ENCODE results near the gene SERTAD2. TPM values are rescaled to one million over a fixed set of nuclear protein-coding genes. Genes with fewer than 3 reads are reported as not detected.

The SERTAD2 gene
- total RNA-seq, 2 donors from 2014 or later = 15.6 to 23.9 TPM

DNA sequence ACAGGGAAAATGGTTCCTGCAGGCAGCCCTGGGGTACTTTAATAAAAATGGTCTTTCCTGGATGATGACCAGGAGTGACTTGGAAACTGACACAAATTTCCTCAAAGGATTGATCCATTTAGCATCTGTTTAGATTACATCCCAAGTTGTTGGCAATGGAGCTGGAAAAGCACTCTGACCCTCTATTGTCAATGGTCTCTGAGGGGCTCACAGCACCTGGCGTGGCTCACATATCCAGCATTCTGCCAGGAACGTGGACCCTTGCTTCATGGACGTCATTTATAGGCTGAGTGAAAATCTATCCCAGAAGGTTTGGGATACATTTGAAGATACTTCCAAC is 43.8 kb downstream of the SERTAD2 start:
- ATAC-seq (no peak), DNase-seq (ENCODE audit: low spot score) (peak; percentile 18)
- peak overlapping the region in 1 of 2 donors; percentile 37 for H3K27ac Mint-ChIP-seq
- peak overlapping the region; percentile 34 for H3K4me3 Mint-ChIP-seq
- no peaks in the 10 kb centered on the region for H3K36me3 Mint-ChIP-seq
- H3K4me1 Mint-ChIP-seq (ENCODE audit: low read depth in 2 of 2) = peaks cover 18 to 27% of the 10 kb centered on the region in 2 donors
- no peaks in the 10 kb centered on the region for H3K27me3 Mint-ChIP-seq
- H3K9me3 Mint-ChIP-seq = no peaks in the 10 kb centered on the region

DNA sequence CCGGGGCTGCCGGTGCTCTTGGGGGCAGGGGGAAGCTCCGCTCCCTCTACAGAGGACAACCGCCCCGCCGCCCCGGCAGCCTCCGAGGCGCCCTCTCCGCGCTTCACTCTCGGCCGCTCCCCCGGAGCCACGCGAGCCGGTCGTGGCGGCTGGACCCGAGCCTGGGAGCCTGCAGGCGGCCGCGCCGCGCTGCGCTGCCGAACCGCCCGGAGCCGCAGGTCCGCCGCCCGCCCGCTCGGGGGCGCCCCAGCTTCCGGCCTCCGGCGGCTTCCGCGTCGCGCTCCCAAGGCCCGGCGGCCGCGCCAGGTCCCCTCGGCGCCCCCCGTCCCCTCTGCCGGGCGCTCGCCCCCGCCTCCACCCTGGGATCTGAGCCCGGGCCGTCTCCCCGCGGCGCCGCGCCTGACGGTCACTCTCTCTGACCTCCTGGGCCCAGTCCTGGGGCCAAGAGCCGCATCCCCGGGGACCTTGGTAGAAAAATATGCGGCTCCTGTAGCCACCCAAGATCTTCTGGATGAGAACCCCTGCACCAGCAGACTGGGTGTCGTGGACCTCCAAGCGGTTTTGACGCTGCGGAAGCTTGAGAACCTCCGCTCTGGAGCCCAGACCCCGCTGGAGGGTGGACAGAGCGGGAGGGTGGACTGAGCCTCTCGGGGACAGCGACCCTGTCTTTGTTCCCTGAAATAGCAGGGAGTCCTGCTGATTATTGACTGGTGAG is 44.3 kb downstream of the SERTAD2 start:
- peak overlapping the region in 1 of 2 donors; percentile 37 for H3K27ac Mint-ChIP-seq
- ATAC-seq (peak; percentile 80 to 84), DNase-seq (ENCODE audit: low spot score) (peak; percentile 79)
- H3K9me3 Mint-ChIP-seq = no peaks in the 10 kb centered on the region
- H3K27me3 Mint-ChIP-seq = no peaks in the 10 kb centered on the region
- H3K4me3 Mint-ChIP-seq = peak overlapping the region; percentile 34
- H3K4me1 Mint-ChIP-seq (ENCODE audit: low read depth in 2 of 2) = peaks cover 18 to 27% of the 10 kb centered on the region in 2 donors
- no peaks in the 10 kb centered on the region for H3K36me3 Mint-ChIP-seq

DNA sequence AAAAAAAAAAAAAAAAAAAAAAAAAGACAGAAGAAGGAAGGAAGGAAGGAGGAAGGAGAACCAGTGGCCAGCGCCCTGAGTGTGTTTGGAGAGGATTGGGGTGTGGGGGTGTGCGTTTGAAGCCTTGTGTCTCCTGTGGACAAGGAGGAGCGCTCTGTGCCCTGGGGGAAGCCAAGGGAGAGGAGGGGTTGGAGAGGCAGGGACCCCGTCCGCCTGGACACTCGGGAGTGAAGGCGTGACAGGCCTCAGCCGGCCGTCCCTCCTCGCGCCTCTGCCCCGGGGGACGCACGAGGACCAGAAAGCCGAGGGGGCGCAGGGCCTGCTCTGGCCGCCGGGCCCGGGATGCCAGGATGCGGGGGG is 44.9 kb downstream of the SERTAD2 start:
- ATAC-seq (peak in 1 of 2 donors; percentile 14), DNase-seq (ENCODE audit: low spot score) (no peak)
- Mint-ChIP-seq H3K9me3 (no peaks in the 10 kb centered on the region), H3K27ac (peak overlapping the region; percentile 62 to 73), H3K4me3 (peak overlapping the region; percentile 74), H3K36me3 (no peaks in the 10 kb centered on the region), H3K27me3 (no peaks in the 10 kb centered on the region), H3K4me1 (ENCODE audit: low read depth in 2 of 2) (peaks cover 18 to 27% of the 10 kb centered on the region in 2 donors)

DNA sequence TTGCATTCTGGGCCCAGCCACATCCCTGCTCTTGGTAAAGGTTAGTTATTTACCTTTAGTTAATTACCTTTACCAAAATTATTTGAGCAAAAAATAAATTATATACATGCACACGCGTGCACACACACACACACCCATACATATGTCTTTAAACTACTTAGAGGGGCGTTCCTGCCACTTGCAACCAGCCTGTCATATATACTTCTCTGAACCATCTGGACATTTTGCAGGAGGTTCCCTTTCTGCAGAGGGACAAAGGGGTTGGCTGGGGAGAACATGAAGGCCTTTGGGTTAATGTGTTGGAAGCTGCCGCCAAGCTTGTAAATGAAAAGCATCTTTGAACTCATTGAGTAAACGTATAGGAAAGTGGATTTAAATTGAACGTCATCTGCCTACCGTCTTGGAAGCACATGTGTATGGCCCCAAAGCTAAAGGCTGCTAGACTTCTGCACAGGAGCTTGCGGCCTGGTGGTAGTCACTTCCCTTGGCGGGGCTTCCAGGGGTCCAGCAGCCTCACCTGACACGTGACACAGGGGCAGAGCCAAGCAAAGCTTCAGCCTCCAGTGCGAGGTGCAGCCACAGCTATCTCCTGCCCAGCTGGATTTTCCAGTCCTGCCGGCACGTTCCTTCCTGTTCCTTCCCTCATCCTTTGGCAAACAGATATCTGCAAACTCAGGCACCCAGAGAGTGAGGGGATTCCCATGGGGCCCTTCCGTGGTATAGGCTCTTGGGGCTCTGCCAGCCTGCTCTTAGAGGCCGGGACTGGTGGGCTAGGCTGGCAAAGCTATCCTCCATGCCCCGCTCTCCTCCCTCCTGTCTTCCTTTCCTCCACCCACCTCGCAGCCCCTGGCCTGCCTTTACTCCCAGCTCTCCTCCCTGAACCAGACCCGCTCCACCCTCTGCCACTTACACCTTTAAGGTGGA is 46.1 kb downstream of the SERTAD2 start:
- Mint-ChIP-seq H3K27ac (peak overlapping the region; percentile 62 to 73), H3K27me3 (no peaks in the 10 kb centered on the region), H3K36me3 (no peaks in the 10 kb centered on the region), H3K4me1 (ENCODE audit: low read depth in 2 of 2) (peaks cover 18 to 27% of the 10 kb centered on the region in 2 donors), H3K4me3 (peak overlapping the region; percentile 74), H3K9me3 (no peaks in the 10 kb centered on the region)
- no peak for ATAC-seq
- DNase-seq (ENCODE audit: low spot score) = peak; percentile 55

- peak overlapping the region; percentile 65 for H3K4me3 Mint-ChIP-seq
- H3K27ac Mint-ChIP-seq = peak overlapping the region; percentile 54 to 56
- H3K9me3 Mint-ChIP-seq = no peaks in the 10 kb centered on the region
- no peaks in the 10 kb centered on the region for H3K36me3 Mint-ChIP-seq
- DNase-seq (ENCODE audit: low spot score) (peak; percentile 92), ATAC-seq (peak; percentile 96 to 97)
- peaks cover 18 to 27% of the 10 kb centered on the region in 2 donors for H3K4me1 Mint-ChIP-seq (ENCODE audit: low read depth in 2 of 2)
- no peaks in the 10 kb centered on the region for H3K27me3 Mint-ChIP-seq
Observed at GRCh38 chr2:64606479-64607363, 47.0 kb downstream of the SERTAD2 start.

- Mint-ChIP-seq H3K36me3 (no peaks in the 10 kb centered on the region), H3K4me1 (ENCODE audit: low read depth in 2 of 2) (peaks cover 18 to 27% of the 10 kb centered on the region in 2 donors), H3K27me3 (no peaks in the 10 kb centered on the region), H3K9me3 (no peaks in the 10 kb centered on the region), H3K4me3 (peak overlapping the region; percentile 65), H3K27ac (peak overlapping the region; percentile 54 to 56)
- DNase-seq (ENCODE audit: low spot score) = no peak
- ATAC-seq = no peak
Observed at GRCh38 chr2:64605991-64606478, 47.7 kb downstream of the SERTAD2 start.

- Mint-ChIP-seq H3K4me1 (ENCODE audit: low read depth in 2 of 2) (peaks cover 18 to 27% of the 10 kb centered on the region in 2 donors), H3K27me3 (no peaks in the 10 kb centered on the region), H3K36me3 (no peaks in the 10 kb centered on the region), H3K9me3 (no peaks in the 10 kb centered on the region), H3K4me3 (no peak overlapping the region), H3K27ac (peak overlapping the region in 1 of 2 donors; percentile 52)
- ATAC-seq (no peak), DNase-seq (ENCODE audit: low spot score) (no peak)
Observed at GRCh38 chr2:64605026-64605471, 48.7 kb downstream of the SERTAD2 start.

DNA sequence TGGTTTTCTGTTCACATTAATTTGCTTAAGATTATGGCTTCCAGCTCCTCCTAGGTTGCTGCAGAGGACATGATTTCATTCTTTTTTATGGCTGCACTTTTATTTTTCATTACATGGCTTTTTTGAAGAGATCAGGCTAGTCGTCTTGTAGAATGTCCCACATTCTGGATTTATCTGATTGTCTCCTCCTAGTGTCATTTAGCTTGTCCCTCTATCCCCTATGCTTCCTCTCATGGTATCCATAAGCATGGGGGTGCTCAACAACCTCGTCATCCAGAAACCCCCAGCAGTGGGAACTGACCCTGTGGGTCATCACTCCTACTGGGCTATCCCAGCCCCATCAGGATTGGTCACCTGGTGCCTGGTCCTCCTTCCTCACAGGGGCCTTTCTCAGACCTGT is 49.6 kb downstream of the SERTAD2 start:
- H3K9me3 Mint-ChIP-seq = no peaks in the 10 kb centered on the region
- no peak for DNase-seq (ENCODE audit: low spot score)
- no peak for ATAC-seq
- H3K27me3 Mint-ChIP-seq = no peaks in the 10 kb centered on the region
- no peaks in the 10 kb centered on the region for H3K36me3 Mint-ChIP-seq
- peaks cover 18 to 30% of the 10 kb centered on the region in 2 donors for H3K4me1 Mint-ChIP-seq (ENCODE audit: low read depth in 2 of 2)
- no peak overlapping the region for H3K4me3 Mint-ChIP-seq
- H3K27ac Mint-ChIP-seq = peak overlapping the region in 1 of 2 donors; percentile 52

DNA sequence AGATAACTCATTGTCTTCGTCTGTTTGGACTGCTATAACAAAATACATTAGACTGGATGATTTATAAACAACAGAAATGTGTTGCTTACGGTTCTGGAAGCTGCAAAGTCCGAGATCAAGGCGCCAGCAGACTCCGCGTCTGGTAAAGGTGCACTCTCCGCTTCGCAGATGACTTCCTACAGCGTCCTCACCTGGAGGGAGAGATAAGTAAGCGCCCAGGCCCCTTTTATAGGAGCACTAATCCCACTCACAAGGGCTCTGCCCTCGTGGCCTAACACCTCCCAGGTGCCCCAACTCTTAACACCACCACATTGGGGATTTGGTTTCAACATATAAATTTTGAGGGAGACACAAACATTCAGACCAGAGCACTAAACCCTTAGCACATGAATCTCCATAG is 51.3 kb downstream of the SERTAD2 start:
- Mint-ChIP-seq H3K4me1 (ENCODE audit: low read depth in 2 of 2) (peaks cover 12 to 22% of the 10 kb centered on the region in 2 donors), H3K27ac (no peak overlapping the region), H3K9me3 (no peaks in the 10 kb centered on the region), H3K4me3 (no peak overlapping the region), H3K36me3 (no peaks in the 10 kb centered on the region), H3K27me3 (no peaks in the 10 kb centered on the region)
- no peak for ATAC-seq
- no peak for DNase-seq (ENCODE audit: low spot score)

DNA sequence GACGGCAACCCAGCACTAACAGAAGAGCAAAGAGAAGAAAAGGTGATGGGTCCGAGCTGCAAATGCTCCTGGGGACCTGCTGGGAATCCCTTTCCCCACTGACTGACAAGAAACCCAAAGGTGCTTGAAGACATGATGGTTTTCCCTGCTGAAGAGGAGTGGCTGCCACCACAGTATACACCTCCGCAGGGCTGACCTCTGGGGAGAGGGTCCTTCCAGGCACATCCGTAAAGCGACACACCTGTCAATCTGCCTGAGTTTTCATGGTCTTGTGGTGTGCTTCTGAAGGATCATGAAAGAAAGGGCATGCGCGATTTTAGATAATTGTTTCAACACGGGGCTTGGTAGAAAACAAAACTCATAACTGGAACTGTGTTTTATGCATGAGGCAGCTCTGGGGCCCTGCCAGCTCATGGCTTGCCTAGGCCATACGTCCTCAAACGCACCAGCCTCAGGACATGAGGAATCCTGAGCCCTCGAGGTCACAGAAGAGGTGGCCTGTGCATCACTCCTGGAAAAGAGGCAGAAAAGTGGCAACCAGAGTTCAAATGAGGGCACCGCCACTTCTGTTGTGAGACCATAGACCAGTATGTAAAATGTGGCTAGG is 51.8 kb downstream of the SERTAD2 start:
- no peak for ATAC-seq
- DNase-seq (ENCODE audit: low spot score) = no peak
- H3K27me3 Mint-ChIP-seq = no peaks in the 10 kb centered on the region

DNA sequence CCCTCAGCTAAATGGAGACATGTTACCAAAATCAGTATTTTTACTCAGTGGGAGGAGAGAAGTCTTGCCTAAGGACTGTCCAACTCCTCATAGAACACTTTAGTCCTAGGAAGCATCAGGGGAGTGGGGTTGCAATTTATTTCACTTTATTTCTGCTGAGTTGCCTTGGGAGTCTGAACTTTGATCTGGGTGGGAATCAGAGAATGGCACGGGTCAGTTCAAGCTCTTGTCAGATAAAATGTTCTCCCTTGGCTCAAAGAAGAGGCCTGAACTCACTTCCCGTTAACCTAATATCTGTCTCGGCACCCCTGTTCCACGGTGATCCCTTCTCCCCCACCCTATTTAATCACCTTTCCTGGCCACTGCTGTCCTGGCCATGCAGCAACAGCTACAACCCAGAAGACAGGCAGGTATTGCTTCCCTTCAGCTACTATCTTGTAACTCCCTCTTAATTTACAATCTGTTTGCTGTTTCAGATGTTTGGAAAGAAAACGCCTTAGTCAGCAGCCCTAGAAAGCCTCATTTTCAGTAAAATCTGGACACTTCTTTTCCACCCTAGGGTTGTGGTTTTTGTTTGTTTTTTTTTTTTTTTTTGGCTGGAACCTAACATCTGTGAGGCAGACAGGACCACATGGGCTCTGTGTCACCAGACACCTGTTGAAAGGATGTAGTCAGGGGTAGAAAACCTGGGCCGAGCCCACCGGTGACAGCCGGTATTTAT is 52.5 kb downstream of the SERTAD2 start:
- Mint-ChIP-seq H3K27me3 (no peaks in the 10 kb centered on the region), H3K4me3 (no peak overlapping the region), H3K4me1 (ENCODE audit: low read depth in 2 of 2) (peaks cover 3 to 10% of the 10 kb centered on the region in 2 donors), H3K27ac (no peak overlapping the region), H3K36me3 (no peaks in the 10 kb centered on the region), H3K9me3 (no peaks in the 10 kb centered on the region)
- ATAC-seq (no peak), DNase-seq (ENCODE audit: low spot score) (no peak)

More for the DNA sequence above, 51.8 kb downstream of the SERTAD2 start:
- Mint-ChIP-seq H3K27ac (no peak overlapping the region), H3K36me3 (no peaks in the 10 kb centered on the region), H3K4me3 (no peak overlapping the region), H3K4me1 (ENCODE audit: low read depth in 2 of 2) (peaks cover 10 to 17% of the 10 kb centered on the region in 2 donors), H3K9me3 (no peaks in the 10 kb centered on the region)

- Mint-ChIP-seq H3K27ac (no peak overlapping the region), H3K9me3 (no peaks in the 10 kb centered on the region), H3K27me3 (no peaks in the 10 kb centered on the region), H3K36me3 (no peaks in the 10 kb centered on the region), H3K4me1 (ENCODE audit: low read depth in 2 of 2) (peaks cover 0 to 7% of the 10 kb centered on the region in 2 donors), H3K4me3 (no peak overlapping the region)
- ATAC-seq = no peak
- no peak for DNase-seq (ENCODE audit: low spot score)
Observed at GRCh38 chr2:64599469-64599868, 54.2 kb downstream of the SERTAD2 start.
